ENCODE measurements around the gene PRKN.

Gene PRKN

GRCh38 chr6:161971043-161971442, 756.5 kb downstream of the PRKN start:
- ChIA-PET POLR2A (no interaction called here), CTCF (no interaction called here)
- Histone ChIP-seq H3K27ac (ENCODE audit: extremely low read depth, low read depth, low read length) (no peak overlapping the region), H3K9me3 (ENCODE audit: control insufficient read depth, insufficient read depth, low read depth, low read length) (no peaks in the 10 kb centered on the region), H3K36me3 (ENCODE audit: control insufficient read depth in 2 of 2, insufficient read depth in 1 of 2, low read length in 2 of 2) (no peaks in the 10 kb centered on the region), H3K4me3 (ENCODE audit: low read depth, low read length) (no peak overlapping the region), H3K4me1 (ENCODE audit: control insufficient read depth, insufficient read depth, low read length) (no peaks in the 10 kb centered on the region)
- TF ChIP-seq ZNF623 (tag by site-specific recombination; IDR thresholded peaks at IDR 0.05) (no peak), SCRT2 (tag by site-specific recombination; IDR thresholded peaks at IDR 0.05) (no peak), ZNF610 (tag by site-specific recombination; IDR thresholded peaks at IDR 0.05; ENCODE audit: borderline replicate concordance) (no peak), ZNF280D (tag by site-specific recombination; IDR thresholded peaks at IDR 0.05) (no peak), ZNF555 (tag by site-specific recombination; conservative IDR thresholded peaks at IDR 0.05) (no peak)

GRCh38 chr6:161963634-161964234, 763.8 kb downstream of the PRKN start:
- no peaks in the 10 kb centered on the region for H3K4me1 ChIP-seq (ENCODE audit: control insufficient read depth, insufficient read depth, low read length)
- no peaks in the 10 kb centered on the region for H3K36me3 ChIP-seq (ENCODE audit: control insufficient read depth in 2 of 2, insufficient read depth in 1 of 2, low read length in 2 of 2)
- TF ChIP-seq ZNF394 (tag by site-specific recombination; IDR thresholded peaks at IDR 0.05; ENCODE audit: borderline replicate concordance): no peak
- TF ChIP-seq ZSCAN30 (tag by site-specific recombination; IDR thresholded peaks at IDR 0.05): no peak
- TF ChIP-seq ZNF112 (tag by site-specific recombination; IDR thresholded peaks at IDR 0.05): no peak
- no peak for TF ChIP-seq ZNF335 (tag by site-specific recombination; conservative IDR thresholded peaks at IDR 0.05)
- TF ChIP-seq ZNF561 (tag by site-specific recombination; IDR thresholded peaks at IDR 0.05; ENCODE audit: borderline replicate concordance): no peak
- no peak for TF ChIP-seq ZNF658 (tag by site-specific recombination; IDR thresholded peaks at IDR 0.05)
- no peak for TF ChIP-seq ZNF221 (tag by site-specific recombination; IDR thresholded peaks at IDR 0.05; ENCODE audit: borderline replicate concordance)
- TF ChIP-seq ZNF426 (tag by site-specific recombination; IDR thresholded peaks at IDR 0.05): no peak
- TF ChIP-seq ZSCAN16 (tag by site-specific recombination; IDR thresholded peaks at IDR 0.05): no peak
- no peak for TF ChIP-seq ZNF830 (tag by site-specific recombination; IDR thresholded peaks at IDR 0.05; ENCODE audit: low read depth)
- TF ChIP-seq SCRT1 (tag by site-specific recombination; IDR thresholded peaks at IDR 0.05; ENCODE audit: borderline replicate concordance): no peak
- TF ChIP-seq ZNF548 (tag by site-specific recombination; IDR thresholded peaks at IDR 0.05): no peak
- TF ChIP-seq, protein P1, sequence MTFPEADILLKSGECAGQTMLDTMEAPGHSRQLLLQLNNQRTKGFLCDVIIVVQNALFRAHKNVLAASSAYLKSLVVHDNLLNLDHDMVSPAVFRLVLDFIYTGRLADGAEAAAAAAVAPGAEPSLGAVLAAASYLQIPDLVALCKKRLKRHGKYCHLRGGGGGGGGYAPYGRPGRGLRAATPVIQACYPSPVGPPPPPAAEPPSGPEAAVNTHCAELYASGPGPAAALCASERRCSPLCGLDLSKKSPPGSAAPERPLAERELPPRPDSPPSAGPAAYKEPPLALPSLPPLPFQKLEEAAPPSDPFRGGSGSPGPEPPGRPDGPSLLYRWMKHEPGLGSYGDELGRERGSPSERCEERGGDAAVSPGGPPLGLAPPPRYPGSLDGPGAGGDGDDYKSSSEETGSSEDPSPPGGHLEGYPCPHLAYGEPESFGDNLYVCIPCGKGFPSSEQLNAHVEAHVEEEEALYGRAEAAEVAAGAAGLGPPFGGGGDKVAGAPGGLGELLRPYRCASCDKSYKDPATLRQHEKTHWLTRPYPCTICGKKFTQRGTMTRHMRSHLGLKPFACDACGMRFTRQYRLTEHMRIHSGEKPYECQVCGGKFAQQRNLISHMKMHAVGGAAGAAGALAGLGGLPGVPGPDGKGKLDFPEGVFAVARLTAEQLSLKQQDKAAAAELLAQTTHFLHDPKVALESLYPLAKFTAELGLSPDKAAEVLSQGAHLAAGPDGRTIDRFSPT (tag by site-specific recombination; IDR thresholded peaks at IDR 0.05): no peak
- TF ChIP-seq, protein P2, sequence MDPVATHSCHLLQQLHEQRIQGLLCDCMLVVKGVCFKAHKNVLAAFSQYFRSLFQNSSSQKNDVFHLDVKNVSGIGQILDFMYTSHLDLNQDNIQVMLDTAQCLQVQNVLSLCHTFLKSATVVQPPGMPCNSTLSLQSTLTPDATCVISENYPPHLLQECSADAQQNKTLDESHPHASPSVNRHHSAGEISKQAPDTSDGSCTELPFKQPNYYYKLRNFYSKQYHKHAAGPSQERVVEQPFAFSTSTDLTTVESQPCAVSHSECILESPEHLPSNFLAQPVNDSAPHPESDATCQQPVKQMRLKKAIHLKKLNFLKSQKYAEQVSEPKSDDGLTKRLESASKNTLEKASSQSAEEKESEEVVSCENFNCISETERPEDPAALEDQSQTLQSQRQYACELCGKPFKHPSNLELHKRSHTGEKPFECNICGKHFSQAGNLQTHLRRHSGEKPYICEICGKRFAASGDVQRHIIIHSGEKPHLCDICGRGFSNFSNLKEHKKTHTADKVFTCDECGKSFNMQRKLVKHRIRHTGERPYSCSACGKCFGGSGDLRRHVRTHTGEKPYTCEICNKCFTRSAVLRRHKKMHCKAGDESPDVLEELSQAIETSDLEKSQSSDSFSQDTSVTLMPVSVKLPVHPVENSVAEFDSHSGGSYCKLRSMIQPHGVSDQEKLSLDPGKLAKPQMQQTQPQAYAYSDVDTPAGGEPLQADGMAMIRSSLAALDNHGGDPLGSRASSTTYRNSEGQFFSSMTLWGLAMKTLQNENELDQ (tag by site-specific recombination; IDR thresholded peaks at IDR 0.05; ENCODE audit: low read depth): no peak
- TF ChIP-seq ZFP37 (tag by site-specific recombination; IDR thresholded peaks at IDR 0.05): no peak
- no peak for TF ChIP-seq ZBTB8A (tag by site-specific recombination; IDR thresholded peaks at IDR 0.05)
- no peak for TF ChIP-seq ZNF571 (tag by site-specific recombination; IDR thresholded peaks at IDR 0.05)
- H3K9me3 ChIP-seq (ENCODE audit: control insufficient read depth, insufficient read depth, low read depth, low read length): no peaks in the 10 kb centered on the region
- H3K4me3 ChIP-seq (ENCODE audit: low read depth, low read length): no peak overlapping the region
- no peak overlapping the region for H3K27ac ChIP-seq (ENCODE audit: extremely low read depth, low read depth, low read length)
- ChIA-PET POLR2A (no interaction called here), CTCF (no interaction called here)
